ENCODE data around the gene ST6GAL1. TPM values are rescaled to one million over a fixed set of nuclear protein-coding genes. Genes with fewer than 3 reads are reported as not detected.

Gene ST6GAL1
- total and polyA plus RNA-seq, 10 of the 15 experiments (the other 5 are each of a cell fraction or from before 2014, with no cell fraction given): 74.2 to 248 (median 149) TPM

DNA sequence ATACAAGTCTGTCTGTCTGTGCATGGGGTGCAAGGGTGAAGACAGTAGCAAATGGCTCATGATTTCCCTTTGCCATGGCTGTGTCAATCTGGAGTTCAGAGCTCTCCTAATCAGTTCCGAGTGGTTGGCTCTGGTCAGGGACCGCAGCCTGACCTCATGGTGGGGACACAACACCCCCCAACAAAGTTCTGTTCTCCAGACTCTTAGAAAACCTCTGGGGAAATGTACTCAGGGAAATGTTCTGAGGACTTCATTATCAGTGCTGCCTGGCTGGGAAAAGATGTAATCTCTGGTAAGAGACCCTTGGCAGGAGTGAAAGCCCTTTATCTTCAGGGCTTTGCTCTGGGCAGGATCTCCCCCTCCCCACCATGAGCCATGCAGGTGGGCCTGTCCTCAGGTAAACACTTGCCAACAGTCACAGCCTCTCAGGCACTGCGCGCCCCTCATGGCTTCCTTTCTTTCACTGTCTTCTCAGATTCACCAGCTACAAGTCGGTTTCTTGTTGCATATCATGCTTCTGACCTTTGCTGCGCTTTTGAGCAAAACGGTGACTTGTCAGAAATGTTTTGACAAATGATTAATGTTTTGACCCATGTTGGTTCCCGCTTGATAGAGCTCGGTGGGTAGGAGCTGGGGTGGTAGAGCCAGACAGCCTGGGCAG is 95.5 kb downstream of the ST6GAL1 start (continued):
- peak; percentile 66 for TF ChIP-seq CUX1 (IDR thresholded peaks at IDR 0.05; ENCODE audit: insufficient replicate concordance, low read depth, low read length)
- TF ChIP-seq WRNIP1 (IDR thresholded peaks at IDR 0.05; ENCODE audit: borderline replicate concordance, low read depth, low read length): 0 out of 2 replicates have a peak, but pooled peaks have one; percentile 72
- TF ChIP-seq NFYA (IDR thresholded peaks at IDR 0.05; ENCODE audit: borderline replicate concordance, low read depth, low read length): no peak
- no peak for TF ChIP-seq SKIL (IDR thresholded peaks at IDR 0.05; ENCODE audit: low read depth, poor library complexity, severe bottlenecking)
- TF ChIP-seq, protein P1, sequence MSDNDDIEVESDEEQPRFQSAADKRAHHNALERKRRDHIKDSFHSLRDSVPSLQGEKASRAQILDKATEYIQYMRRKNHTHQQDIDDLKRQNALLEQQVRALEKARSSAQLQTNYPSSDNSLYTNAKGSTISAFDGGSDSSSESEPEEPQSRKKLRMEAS (IDR thresholded peaks at IDR 0.05; ENCODE audit: low read depth, low read length): no peak; the same call in 1 of the 2 replicates
- TF ChIP-seq GATAD2B (conservative IDR thresholded peaks at IDR 0.05; ENCODE audit: low read depth): no peak

Data from GM12878 (cell line).